Right lung (tissue), 10 donors: Measurements from ENCODE around the gene TEX38. TPM values are rescaled to one million over a fixed set of nuclear protein-coding genes. Genes with fewer than 3 reads are reported as not detected.
"Not testable (repeated sequence)": the region's sequence is repeated elsewhere in the genome, so short reads cannot be mapped to it uniquely, and the experiment has no call there.

ENCODE experiments used
- DNase-seq, 2 donors: peaks; one replicate each; pipeline ENCODE4 v3.0.0-alpha.2; 2013
- long read RNA-seq, 8 donors: transcript quantifications; one replicate each; lab custom pipeline, GENCODE V29; 2026
- polyA plus RNA-seq, 5 donors: library from polyadenylated mRNA; unstranded; fragments of 120-200 nt; gene quantifications; one replicate each; pipeline versions ENCODE4 v1.2.1 to v1.2.3, GENCODE V29; 2013; ENCODE audit warnings: inconsistent platforms in 1 of 5, low replicate concordance in 1 of 5; ENCODE audit not compliant: insufficient read length in 5 of 5, insufficient read depth in 1 of 5

Gene TEX38
- polyA plus RNA-seq = under 1 TPM; 0.20 to 0.86 (median 0.31) TPM
- long read RNA-seq, donor 1 = 0 reads
- long read RNA-seq, donor 2 = 0 reads
- long read RNA-seq, donor 3 = 0 reads
- long read RNA-seq, donor 4 = 0 reads
- long read RNA-seq, donor 5 = 0 reads
- long read RNA-seq, donor 6 = 0 reads
- long read RNA-seq, donor 7 = 0 reads
- long read RNA-seq, donor 8 = 0 reads

DNA sequence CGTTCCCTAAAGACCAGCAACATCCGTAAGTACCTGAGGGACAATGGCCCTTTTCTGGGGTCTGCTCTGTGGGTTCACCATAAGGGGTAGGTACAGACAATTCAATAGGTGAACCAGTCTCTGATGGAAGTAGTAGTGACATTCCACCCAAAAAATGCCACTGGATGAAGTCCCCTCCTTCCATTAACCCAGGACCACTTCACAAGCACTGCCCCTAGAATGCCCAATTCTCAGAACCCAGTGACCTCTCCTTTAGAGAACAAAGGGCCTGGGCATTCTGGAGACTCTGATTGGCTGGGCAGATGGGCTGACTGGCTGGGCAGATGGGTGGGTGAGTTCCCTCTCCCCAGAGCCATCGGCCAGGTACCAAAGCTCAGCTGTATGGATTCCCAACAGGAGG is at the start of gene TEX38:
Gene TEX38, plus strand, starts transcription at position 301 of the 400 bp plus-strand sequence. Its CDS starts 81 bp downstream, at position 382.
- no peak for DNase-seq

DNA sequence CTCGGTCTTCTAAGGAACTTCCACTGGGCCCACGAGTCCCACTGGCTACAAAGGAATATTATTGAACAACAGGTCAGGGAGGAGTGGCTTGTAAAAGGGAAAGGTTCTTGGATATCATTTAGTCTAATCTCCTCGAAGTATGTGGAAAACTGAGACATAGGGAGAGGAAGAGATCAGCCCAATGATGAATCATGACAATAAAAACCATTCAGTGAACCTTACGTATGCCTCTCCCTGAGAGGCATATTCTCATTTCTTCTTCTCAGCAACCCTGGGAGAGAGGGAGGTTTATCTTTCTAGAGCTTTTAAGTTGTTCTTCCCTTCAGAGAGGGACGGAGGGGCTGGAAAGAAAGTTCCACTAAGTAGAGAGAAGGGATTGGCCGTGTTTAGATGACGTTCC is 49.7 kb upstream of the TEX38 start:
- no peak for DNase-seq

DNA sequence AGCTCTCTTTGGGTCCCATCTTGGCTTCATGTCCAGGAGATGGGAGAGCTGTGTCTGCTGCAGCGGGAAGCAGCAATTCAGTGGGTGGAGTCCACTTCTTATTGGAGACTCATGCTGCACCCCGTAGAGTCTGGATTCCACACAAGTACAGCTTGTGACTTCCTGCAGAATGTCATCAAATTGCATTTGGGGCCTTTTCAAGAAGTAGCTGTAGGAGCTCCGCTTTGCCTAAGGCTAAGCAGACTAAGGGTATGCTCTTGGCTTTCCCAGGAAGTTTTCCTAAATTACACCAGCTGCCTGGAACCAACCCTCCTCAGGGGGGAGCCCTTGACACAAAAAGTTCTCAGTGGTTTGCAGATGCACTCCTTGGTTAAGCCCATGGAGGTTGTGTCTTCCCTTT is 49.3 kb upstream of the TEX38 start:
- no peak for DNase-seq

DNA sequence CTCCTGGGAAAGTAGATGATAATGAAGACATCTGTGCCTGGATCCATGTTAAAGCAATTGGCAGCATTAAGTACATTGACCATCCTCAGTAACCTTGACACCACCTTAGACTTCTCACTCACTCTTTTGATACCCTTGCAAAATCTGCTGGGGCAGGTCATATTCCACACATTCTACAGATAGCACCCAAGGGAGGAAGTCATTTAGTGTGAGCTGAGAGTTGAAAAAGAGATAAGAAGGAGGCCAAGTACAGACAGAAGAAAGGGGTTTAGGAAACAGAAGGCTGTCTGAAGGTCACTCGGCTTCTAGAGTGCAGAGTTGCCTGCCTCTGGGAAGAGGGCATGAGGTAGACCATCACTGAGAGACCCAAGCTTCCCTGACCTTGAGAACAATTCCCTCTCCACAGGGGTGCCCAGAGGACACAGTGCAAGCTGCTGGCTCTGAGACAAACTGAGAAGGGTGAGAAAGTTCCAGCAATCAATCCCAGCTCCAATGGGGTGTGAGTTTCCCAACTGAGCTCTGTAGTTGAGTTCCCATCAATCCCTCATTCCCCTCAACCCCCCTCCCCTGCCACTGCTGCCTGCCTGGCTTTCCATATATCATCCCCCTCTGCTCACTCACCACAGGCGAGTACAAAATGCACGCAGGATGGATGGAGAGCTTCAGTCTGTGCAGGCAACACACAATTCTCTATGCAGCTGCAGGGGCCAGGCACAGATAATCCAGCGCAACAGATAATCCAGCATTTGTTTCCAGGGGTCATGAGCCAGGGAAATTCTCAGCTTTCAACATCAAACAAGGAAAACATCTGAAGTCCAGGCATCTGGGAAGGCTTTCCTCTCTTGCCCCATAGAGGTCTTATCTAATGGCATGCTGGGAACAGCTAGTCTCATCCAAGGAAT is 47.7 kb upstream of the TEX38 start:
- no peak for DNase-seq

DNA sequence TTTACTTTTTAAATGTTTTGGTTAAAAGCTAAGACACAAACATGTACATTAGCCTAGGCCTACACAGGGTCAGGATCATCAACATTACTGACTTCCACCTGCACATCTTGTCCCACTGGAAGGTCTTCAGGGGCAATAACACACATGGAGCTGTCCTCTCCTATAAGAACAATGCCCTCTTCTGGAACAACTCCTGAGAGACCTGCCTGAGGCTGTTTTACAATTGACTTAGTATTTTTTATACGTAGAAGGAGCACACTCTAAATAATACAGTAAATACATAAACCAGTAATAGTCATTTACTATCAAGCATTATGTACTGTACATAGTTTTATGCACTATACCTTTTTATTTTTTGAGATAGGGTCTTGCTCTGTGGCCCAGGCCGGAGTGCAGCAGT is 40.9 kb upstream of the TEX38 start:
- no peak for DNase-seq

DNA sequence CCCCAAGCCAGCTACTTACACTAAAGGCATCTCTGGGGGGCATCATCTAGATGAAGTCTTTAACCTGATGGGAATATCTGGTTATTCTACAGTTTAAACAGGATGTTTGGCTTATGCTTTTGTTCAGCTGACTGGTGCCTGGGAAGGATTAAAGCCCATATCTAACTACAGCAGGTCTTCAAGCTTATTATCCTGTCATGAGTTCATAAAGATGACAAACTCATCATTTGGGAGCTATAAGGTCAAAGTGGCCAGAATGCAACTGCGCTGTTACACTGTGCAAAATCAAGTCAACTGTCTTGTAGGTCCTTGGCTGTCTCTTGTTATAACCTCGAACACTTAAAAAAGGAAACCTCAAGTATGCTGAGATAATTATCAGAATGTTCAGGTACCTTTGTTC is 36.4 kb upstream of the TEX38 start:
- no peak for DNase-seq

DNA sequence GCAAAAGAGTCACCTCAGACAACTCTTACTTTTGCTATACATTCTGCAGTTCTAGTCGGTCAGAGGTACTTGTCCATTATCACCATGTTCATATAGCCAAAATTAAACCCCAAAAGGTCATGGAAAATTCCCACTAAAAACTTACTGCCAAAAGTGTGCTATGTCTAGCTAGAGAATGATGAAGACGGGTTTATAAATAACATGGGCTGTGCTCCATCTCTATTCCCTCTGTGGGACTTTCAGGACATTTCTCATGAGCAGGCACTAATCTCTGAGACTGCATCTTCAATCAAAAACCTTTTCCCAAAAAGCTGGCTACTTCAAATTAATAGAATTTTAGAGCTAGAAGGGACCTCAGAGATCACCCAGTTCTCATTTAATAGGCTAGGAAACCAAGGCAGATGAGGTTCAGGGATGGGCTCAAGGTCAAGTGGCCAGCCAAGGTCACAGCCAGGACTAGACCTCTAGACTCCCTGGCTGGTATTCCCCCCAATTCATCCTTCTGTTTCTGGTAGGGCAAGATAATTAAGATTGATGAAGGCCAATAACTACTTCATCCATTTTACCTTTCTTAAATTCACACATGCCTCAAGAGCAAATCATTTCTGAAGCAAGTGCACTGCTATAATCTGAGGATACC is 34.1 kb upstream of the TEX38 start:
- DNase-seq = no peak

DNA sequence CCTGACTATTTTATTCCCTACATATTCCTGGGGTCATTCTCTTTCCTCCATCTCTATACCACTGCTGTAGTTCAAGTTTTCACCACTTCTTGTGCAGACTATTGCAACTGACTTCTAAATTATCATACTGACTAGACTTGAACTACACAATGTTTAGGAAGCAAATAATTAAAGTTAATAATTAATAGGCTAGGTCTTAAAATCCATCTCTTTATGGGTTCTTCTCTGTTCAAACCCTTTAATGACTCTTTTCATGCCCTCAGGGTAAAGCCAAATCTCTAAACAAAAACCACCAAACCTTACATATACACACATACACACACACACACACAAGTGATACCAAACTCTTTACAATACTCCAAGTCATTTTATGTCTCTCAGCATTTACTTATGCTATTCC is 32.7 kb upstream of the TEX38 start:
- no peak for DNase-seq

DNA sequence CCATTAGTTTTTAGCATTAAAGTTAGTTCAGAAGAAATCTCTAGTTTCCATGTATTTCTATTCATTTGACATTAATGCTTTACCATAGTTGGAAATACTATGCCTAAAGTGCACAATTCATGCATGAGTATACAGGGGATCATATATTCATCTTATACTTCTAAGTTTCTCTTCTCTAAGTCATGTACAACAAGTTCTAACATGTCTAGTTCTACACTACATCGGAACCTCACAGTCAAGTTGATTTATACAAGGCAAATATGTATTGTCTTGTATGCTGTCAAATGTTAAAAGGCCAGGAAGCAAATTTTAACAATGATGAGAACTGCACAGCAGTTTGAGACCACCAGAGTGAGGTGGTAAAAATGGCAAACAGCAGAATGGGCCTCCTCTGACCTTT is 32.1 kb upstream of the TEX38 start:
- DNase-seq = no peak

DNA sequence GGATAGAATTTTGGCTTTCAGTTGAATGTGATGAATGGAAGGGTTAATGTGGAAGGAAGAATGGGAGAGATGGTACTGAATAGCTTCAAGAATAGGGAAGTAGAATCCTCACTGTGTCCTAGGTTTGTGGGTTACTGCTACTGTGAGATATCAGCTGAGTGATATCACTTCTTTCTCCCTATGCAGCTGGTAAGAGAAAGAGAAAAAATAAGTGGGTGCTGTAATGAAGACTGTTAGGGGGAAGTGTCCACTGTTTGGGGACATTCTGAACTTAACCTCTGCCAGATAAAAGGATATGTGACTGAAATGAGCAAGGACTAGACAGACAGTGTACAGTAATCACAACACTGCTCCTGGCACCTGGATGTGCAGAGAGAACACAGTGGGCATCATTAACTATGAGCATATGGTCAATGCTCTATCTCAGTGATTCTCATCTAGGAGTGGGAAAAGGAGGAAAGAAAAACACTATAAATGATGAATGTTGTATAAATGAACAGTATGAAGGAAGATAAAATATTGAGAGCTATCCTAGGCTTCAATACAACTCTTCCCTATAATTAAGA is 29.5 kb upstream of the TEX38 start:
- DNase-seq = no peak

DNA sequence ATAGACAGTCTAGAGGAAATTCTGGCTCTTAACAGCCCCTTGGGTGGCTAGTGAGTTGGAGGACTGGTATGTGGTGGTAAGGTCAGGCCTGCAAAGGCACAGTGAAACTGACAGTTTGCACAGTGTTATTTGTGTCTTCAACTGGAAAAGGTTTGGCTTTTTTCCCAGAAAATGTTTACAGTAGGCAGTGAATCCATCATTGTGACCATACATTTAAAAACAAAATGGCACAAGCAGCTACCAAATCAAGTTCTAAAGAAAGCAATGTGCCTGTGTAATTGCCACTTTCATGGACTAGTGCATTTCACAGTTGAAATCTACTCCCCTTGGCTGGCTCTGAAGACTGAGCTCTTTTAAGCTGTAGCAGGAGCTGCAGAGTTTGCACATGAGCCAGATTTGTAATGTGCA is 28.3 kb upstream of the TEX38 start:
- DNase-seq = peak; percentile 25 to 33

DNA sequence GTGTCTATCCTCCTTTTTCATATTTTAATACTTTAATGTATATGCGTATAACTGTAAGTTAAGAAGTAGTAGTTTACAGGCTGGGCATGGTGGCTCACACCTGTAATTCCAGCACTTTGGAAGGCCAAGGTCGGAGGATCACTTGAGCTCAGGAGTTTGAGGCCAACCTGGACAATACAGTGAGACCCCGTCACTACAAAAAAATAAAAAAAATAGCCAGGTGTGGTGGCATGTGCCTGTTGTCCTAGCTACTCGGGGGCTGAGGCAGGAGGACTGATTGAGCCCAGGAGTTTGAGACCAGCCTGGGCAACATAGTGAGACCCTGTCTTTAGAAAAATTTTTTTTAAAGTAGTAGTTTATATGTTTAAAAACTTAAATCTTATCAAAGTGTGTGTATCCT is 25.8 kb upstream of the TEX38 start:
- DNase-seq = no peak

DNA sequence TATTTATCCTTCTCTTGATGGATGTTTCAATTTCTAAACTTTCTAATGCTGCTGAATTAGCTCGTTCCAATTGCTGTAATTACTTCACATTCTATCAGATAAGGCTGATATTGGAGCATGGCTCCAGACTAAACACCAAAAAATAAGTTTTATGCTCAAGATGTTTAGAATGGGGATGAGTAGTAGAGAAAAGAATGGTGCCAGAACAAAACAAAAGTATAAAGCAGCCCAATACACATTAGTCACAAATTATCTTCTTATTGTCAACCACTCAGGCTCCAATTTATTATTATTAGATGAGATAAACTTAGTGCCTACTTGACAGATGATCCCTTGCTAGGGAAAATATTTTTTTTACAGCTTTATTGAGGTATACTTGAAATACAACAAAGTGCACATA is 25.3 kb upstream of the TEX38 start:
- DNase-seq = no peak

DNA sequence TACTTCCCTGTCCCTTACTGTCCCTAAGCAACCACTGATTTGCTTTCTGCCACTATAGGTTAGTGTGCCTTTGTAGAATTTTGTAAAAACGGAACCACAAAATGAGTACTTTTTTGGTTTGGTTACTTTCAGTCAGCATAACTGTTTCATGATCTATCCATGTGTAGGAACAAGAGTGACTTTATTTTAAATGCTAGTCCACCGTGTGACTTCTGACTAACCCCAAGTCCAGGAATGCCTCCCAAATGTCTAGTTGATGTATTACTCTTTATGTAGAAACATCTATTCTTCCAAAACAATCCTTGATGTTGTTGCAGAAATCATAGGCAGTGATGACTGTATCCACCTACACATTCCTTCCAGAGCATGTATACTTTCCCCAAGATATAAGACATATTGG is 24.8 kb upstream of the TEX38 start:
- DNase-seq = no peak

DNA sequence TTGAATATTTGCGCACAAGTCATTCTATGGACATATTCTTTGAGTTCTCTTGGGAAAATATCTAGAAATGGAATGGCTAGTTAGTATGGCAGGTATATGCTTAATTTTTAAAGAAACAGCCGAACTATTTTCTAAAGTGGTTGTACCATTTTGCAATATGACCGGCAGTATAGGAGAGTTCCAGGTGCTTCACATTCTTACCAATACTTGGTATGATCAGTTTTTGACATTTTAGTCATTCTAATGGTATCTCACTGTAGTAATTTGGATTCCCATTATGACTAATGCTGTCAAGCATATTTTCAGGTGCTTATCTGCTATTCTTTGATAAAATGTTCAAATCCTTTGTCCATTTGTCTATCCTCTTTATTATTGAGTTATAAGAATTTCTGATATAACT is 24.0 kb upstream of the TEX38 start:
- no peak for DNase-seq

DNA sequence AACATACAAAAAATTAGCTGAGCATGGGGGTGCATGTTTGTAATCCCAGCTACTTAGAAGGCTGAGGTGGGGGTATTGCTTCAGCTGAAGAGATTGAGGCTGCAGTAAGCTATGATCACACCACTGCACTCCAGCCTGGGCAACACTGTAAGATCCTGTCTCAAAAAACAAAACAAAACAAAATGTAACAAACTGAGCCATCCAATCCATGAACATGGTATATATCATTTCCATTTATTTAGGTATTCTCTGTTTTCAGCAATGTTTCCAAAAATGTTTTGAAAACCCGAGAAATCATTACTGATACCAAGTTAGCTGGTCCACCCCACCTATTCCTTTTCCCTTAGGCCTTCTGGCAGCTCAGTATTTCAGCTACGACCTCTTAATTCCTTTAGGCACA is 21.9 kb upstream of the TEX38 start:
- DNase-seq = no peak

DNA sequence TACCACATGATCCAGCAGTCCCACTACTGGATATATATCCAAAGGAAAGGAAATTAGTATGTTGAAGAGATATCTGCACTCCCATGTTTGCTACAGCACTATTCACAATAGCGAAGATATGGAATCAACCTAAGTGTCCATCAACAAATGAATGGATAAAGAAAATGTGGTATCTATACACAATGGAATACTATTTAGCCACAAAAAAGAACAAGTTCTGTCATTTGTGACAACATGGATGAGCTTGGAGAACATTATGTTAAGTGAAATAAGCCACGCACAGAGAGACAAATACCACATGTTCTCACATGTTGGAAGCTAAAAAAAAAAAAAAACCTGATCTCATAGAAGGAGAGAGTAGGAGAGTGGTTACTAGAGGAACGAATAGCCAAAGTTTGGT is 21.2 kb upstream of the TEX38 start:
- no peak for DNase-seq

DNA sequence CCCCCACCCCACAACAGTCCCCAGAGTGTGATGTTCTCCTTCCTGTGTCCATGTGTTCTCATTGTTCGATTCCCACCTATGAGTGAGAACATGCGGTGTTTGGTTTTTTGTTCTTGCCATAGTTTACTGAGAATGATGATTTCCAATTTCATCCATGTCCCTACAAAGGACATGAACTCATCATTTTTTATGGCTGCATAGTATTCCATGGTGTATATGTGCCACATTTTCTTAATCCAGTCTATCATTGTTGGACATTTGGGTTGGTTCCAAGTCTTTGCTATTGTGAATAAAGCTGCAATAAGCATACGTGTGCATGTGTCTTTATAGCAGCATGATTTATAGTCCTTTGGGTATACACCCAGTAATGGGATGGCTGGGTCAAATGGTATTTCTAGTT is 20.5 kb upstream of the TEX38 start:
- not testable (repeated sequence) for DNase-seq

DNA sequence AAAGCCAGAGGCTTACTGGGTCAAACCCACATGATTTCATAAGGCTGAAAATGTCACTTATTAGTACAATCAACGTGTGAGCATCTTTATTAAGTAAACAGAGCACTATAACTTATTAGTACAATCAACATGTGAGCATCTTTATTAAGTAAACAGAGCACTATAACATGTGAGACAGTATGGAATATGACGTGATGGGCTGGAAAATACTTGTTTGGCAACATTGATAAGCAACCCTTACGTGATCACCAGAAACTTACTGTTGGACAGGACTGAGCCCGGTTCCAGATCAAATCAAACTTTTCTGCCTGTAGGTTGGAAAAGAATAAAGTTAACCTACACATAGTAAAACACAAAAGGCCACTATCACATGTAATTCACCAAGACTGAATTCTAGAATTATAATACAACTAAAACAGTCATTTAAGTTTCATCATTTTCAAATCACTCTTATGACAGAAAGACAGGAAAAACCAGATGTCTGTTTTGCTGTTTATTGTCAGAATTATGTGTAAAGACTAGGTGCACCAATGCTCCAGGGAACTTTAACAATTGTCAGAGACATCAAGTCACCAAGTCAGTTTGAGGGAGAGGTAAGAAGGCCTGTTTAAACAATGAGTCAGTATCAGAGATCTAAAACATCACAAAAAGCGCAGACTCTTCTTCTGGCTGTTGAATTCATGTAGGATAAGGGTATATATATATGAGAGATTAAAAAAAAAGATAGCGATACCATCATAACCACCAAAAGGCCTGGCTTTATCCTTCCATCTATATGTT is 19.1 kb upstream of the TEX38 start:
- DNase-seq = no peak

DNA sequence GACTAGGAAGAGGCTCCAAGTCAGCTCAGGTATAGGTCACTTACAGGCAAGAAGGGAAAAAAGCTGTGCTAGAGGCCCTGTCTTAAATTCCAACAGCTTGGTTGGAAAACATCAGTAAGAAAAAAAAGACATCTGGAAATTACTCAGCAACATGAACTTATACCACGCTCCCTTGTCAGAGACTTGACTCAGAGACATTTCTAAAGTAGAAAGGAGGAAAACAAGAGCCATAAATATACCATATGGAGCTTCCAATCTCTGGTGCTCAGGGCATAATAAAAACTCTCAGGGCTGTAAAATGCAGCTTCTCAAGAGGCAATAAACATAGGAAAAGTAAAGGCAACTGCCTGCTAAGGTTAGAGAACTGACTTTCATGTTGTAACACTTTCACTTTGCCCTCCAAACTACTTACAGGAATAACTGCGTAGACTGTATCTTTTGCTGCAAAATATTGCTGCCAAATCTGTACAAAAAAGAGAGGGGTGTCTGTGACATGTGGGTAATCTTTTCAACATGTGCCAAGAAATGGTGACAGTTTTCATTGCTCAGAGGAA is 18.2 kb upstream of the TEX38 start:
- no peak for DNase-seq

DNA sequence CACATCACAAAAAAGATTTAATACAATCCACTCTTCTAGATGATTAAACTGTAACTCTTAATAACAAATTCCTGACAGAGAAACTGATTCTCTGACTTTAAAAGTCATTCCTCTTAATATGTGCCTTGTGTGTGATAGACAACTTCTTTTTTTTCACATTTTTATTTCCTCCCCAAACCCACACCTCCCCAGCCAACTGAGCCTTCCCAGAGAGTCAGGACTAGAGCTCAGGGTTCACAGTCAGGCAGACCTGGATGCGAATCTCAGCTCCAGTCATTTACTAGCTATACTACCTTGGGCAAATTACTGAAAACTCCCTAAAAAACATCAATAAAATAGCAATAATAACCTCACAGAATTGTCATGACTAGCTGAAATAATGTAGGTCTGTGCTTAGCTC is 17.6 kb upstream of the TEX38 start:
- DNase-seq = no peak
